Stimulated activated naive CD8-positive, alpha-beta T cell treated with anti-CD3 and anti-CD28 coated beads, Interleukin-15, Interleukin-2, amounts not matched to agents 100 U/mL and 50 U/mL, for 24 hours (primary cell): Measurements from ENCODE around the gene DLX3.
A peak's percentile ranks its signal among the peaks of the same experiment; 100 is the strongest.

Source experiments
- ATAC-seq: fragments of 150-1000 bp; cut with Tn5 transposase; one replicate; pipeline ENCODE4 v1.10.0; 2021
- DNase-seq: peaks from one replicate; pipeline ENCODE4 v3.0.0; 2021

Gene DLX3

GRCh38 chr17:49972486-49973270 is 22.3 kb downstream of the DLX3 start:
- no peak for ATAC-seq
- no peak for DNase-seq

GRCh38 chr17:49971848-49972485 is 23.1 kb downstream of the DLX3 start:
- no peak for ATAC-seq
- DNase-seq, result peak; percentile 33

- DNase-seq (no peak), ATAC-seq (no peak)
These were observed 23.7 kb downstream of the DLX3 start for GRCh38 chr17:49971199-49971847.

- ATAC-seq, result no peak
- DNase-seq, result no peak
These were observed 24.5 kb downstream of the DLX3 start for GRCh38 chr17:49970498-49970897.

- ATAC-seq (no peak), DNase-seq (no peak)
These were observed 25.1 kb downstream of the DLX3 start for GRCh38 chr17:49969795-49970389.

- DNase-seq (no peak), ATAC-seq (no peak)
These were observed 25.8 kb downstream of the DLX3 start, which contains the start of gene DLX4 for GRCh38 chr17:49969134-49969759. Gene DLX4 (plus strand): TSS chr17:49969190. CDS start chr17:49969469, 279 bp downstream.

GRCh38 chr17:49968405-49969133 is 26.5 kb downstream of the DLX3 start:
- peak; percentile 85 for DNase-seq
- peak; percentile 79 for ATAC-seq

- no peak for ATAC-seq
These were observed 27.2 kb downstream of the DLX3 start for GRCh38 chr17:49967621-49968404.

GRCh38 chr17:49967205-49967604 is 27.8 kb downstream of the DLX3 start:
- no peak for ATAC-seq
- no peak for DNase-seq

More at GRCh38 chr17:49967621-49968404, 27.2 kb downstream of the DLX3 start:
- DNase-seq, result no peak

GRCh38 chr17:49966767-49967166 is 28.3 kb downstream of the DLX3 start:
- ATAC-seq (no peak), DNase-seq (no peak)

GRCh38 chr17:49965524-49965909 is 29.5 kb downstream of the DLX3 start:
- DNase-seq, result no peak
- no peak for ATAC-seq

- ATAC-seq (no peak), DNase-seq (peak; percentile 36)
These were observed 30.1 kb downstream of the DLX3 start for GRCh38 chr17:49964769-49965523.

- ATAC-seq (no peak), DNase-seq (no peak)
These were observed 30.7 kb downstream of the DLX3 start for GRCh38 chr17:49964303-49964768.

- DNase-seq, result no peak
These were observed 31.3 kb downstream of the DLX3 start for GRCh38 chr17:49963626-49964302.

GRCh38 chr17:49963309-49963625 is 31.8 kb downstream of the DLX3 start:
- no peak for DNase-seq
- ATAC-seq, result no peak

More at GRCh38 chr17:49963626-49964302, 31.3 kb downstream of the DLX3 start:
- no peak for ATAC-seq

- ATAC-seq, result no peak
These were observed 32.3 kb downstream of the DLX3 start for GRCh38 chr17:49962599-49963308.

GRCh38 chr17:49959183-49959935 is 35.7 kb downstream of the DLX3 start:
- ATAC-seq (no peak), DNase-seq (no peak)

More at GRCh38 chr17:49962599-49963308, 32.3 kb downstream of the DLX3 start:
- no peak for DNase-seq

- no peak for ATAC-seq
- DNase-seq, result no peak
These were observed 36.3 kb downstream of the DLX3 start for GRCh38 chr17:49958723-49959122.
